GM21390 (cell line): ENCODE data around the gene EIF3L.
A peak's percentile ranks its signal among the peaks of the same experiment; 100 is the strongest.

Source experiments
- ATAC-seq: cut with Tn5 transposase; IDR thresholded peaks from one replicate; pipeline ENCODE4 v1.9.1; 2021; ENCODE audit not compliant: unreplicated experiment

Gene EIF3L

DNA sequence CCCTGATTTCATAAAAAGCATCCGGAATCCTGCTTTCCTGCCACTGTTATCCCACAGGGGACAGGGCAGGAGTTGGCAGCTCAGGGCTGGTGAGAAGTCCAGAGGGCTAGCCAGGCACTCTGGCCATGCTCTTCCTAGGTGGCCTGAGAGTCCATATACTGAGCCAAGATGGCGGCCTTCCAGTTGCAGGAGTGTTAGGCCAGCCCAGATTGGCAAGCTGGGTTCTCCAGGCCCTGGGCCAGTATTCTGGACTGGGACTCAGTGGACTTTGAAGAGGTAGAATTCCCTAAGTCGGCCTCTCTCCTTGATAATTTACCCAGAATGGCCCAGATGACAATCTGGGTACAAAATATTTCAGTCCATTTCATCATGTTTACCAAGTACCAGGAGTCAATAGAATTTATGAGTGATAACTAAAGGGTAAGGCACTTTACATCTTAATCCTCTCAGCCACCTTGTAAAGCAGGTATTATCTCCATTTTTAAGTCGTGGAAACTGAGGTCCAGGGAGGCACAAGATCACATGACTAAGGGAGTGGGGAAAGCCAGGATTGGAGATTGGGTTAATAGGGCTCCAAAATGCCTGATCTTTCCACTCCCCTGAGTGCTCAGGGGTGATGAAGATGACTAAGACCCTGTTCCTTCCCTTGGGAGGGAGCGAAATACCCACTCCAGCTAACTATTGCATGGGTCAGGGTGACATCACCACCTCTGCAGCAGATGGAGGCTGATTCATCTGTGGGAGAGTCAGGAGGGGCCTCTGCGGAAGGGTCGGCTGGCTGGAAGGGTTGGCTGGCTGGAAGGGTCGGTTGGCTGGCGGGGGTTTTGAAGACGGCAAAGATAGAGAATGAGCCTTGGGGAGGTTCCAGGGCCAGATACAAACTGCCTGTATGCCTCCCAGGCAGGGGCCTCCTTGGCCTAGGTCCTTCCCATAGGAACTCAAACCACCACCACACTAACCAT, 55.6 kb downstream of the EIF3L start:
- ATAC-seq, result no peak

DNA sequence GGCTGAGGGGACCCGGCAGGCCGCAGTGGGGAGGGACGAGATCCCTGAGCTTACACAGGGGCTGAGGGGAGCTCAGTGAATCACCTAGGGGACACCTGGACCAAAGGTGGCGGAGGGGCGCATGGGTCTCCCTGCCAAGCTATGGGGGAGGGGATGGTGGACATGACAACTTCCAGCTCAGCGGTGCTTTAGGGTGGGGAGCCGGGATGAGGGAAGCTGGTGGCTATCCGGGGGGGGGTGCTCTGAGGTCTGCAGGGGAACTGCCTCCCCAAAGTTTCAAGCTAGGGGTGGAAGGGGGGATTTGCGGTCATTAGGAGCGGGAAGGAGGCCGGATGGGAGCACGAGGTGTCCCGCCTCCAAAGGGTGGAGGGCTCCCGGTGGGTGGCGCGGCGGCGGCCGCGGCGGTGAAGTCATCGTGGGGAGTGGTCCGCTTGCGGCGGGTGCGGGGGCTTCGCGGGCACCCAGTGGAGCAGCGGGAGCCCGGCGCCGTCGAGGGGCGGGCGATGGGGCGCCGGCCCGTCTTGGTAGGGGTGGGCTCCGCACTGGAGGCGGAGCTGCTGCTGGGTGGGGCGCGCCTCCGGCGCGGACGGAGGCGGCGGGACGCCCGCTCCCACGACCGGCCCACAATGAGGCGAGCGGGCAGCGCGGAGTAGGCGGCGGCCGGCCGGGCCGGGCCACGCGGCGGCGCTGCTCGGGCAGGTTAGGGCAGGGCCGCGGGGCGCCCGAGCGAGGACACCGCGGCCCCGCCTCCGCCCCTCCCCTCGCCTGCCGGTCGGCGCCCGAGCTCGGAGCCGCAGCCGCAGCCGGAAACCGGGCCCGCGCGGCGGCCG, 56.5 kb downstream of the EIF3L start, which contains the start of gene MICALL1:
Gene MICALL1, plus strand, starts transcription at position 764 of the 830 bp plus-strand sequence. CDS start 126 bp downstream, outside the sequence.
- peak; percentile 76 for ATAC-seq

DNA sequence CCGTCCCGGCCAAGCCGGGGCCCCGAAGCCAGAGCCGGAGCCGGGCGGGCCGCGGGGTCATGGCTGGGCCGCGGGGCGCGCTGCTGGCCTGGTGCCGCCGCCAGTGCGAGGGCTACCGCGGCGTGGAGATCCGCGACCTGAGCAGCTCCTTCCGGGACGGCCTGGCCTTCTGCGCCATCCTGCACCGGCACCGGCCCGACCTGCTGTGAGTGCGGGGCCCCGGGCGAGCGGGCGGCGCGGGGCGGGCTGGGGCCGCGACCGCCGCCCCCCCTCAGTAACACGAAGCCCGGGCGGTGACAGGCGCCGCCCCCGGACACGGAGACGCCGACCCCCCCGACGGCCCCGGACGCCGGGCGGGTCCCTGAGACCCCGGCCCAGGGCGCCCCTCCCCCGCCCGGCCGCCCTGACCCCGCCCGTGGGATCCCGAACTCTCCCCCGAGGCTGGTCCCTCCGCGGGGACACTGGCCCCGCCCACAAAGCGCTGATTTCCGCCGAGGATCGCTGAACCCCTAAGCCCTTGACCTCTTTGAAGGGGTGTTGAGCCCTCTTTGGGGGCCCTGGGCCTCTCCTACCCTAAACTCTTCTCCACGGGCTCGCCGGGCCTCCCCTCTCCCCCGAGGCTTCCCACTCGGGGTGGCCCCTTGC, 57.3 kb downstream of the EIF3L start:
- ATAC-seq, result peak; percentile 34

DNA sequence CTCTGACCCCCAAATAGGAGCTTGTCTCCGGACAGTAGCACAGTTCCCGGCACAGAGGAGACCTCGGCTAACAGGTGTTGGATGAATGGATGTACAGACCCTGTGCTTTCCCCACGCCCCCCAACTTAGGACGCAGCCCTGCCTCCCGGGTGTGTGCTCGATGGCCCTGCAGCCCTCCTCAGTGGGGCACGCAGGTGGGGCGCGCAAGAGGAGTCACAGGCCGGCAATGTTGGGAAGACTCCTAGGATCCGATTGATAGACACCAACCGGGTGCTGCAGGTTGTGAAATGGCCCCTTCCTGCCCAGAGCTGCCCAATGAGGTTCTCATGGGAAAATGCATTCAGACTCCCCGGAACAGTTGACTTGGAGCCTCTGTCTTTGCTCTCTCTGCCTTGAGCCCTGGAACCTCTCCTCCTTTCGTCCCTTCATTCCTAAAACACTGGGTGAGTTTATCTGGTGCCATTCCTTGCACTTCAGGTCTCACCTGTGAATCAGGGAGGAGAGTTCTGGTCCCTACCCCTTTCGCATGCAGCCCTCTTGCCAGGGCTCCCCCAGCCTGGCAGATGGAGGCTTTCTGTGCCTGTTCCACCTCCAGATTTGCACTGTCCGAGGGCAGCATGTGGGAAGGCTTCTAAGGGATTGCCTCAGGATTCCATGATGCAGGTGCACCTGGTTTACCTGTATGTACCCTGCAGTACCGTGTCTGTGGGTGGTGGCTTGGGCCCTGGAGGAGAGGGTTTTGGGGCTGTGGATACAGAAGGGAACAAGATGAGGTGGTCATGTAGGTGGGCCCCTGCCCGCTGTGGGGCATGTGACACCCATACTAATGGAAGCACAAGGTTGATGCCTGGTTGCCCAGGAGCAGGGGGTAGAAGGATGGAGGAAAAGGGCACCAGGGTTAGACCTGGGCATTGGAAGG, 58.1 kb downstream of the EIF3L start:
- ATAC-seq, result no peak

DNA sequence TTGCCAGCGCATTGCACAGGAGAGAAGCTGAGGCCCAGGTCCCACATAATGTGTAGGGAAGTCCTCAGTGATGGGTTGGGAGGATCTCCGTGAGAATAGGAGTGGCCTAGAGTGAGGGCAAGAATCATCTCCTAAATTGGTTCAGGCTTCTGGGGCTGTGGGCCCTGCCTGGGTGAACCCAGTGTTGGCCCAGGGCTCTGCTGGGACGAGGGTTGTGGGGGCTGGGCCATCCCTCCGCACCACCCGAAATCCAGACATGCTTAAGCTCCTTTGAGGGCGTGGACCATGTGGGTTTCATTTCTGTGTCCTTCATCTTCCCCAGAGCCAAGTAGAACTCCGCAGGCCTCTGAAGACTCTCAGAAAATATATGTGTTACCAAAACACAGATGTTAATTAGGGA, 60.5 kb downstream of the EIF3L start:
- ATAC-seq, result no peak

DNA sequence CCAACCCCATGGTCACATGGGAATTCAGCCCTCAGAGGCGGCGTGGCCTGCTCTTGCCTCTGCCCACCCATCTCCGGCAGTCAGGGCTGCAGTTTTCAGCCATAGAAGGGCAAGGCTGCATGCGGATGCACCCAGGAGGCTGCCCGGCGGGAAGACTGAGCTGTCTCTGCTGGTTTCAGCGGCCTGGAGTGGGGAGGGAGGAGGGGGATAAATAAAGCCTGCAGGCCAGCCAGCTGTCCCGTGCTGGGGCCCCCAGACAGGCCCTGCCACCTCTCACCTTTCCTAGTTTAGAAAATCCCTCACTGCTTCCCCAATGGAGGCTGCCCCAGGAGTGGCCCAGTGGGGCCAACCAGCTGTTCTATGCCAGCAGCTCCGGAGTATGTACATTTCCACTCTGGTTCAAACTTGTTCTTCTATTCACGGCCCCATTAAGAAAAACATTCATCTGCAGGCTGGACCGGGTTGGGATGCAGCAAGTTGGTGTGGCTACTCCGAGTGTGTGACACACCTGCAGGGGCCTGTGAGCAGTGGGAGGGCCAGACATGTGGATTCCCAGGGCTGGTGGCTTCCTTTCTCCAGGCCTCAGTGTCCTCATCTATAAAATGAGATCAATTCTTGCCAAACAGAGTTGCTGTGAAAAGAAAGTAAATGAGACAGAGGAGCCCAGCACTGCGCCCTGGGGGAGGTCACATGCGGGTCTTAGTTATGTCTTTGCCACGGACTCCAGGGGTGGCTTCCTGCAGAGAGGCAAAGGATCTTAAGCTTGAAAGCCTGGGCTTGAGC, 61.9 kb downstream of the EIF3L start:
- no peak for ATAC-seq

DNA sequence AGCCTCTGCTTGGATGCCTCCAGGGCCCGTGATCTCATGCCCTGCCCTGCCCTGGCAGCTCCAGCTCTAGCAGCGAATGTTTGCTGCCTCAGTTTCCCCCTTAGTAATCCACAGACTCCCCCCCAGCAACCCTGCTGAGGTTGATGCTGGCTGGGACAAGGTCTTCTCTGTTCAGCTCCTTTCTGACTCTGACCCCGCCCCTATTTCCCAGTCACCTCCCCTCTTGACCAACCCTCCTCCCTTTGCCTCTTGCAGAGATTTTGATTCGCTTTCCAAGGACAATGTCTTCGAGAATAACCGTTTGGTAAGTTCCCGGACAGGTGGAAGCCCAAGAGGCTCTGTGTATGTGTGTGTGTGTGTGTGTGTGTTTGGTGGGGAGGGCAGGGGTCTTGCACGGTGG, 62.5 kb downstream of the EIF3L start:
- no peak for ATAC-seq

DNA sequence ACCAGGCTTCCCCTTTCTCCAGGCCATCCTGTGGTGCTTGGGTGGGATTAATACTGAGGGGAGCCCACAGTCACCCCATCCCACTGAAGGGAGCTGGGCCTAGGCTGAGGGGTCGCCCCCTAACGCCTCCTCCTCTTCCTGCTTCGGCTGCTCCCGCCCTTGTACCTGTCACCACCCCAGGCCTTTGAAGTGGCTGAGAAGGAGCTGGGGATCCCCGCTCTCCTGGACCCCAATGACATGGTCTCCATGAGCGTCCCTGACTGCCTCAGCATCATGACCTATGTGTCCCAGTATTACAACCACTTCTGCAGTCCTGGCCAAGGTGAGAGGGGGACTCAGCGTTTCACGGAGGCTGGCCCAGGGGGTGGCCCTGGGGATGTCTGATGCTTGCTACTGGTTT, 63.0 kb downstream of the EIF3L start:
- no peak for ATAC-seq

DNA sequence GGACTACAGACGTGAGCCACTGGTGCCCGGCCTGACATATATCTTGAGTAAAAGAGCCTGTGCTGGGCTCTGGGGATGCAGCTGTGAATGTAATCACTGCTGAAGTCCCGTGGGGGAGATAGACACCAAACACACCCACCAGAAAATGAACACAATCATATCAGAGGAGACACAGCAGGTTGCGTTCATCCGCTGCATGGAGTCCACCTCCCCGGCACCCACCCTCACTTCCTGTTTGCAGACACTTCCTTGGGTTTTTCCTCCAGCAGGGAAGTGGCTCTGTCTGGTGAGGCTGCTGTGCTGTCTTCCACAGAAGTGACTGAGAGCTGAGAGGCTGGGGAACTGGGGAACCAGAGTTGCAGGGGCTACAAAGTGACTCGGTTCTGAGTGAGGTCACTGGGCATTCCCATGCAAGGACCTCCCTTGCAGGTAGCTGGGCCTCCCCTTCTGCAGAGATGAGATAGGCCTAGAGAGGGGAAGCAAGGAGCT, 64.1 kb downstream of the EIF3L start:
- no peak for ATAC-seq

DNA sequence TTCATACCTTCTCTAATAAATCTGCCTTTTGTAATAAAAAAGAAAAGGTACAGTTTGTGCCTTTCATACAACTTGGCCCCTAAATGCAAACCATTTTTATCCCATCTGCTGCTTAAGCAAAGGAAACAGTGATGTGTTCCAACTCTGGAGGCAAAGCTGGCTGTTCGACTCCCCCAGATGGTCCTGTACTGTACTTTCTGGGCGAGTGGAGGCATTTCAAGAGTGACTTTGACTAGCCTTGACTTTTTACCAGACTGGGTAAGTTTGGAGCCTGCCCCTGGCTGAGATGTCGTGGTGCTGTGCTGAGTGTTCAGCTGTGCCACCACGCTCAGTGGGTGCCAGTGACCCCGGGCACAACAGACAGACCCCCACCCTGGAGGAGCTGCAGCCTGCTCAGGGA, 67.1 kb downstream of the EIF3L start:
- ATAC-seq, result no peak

DNA sequence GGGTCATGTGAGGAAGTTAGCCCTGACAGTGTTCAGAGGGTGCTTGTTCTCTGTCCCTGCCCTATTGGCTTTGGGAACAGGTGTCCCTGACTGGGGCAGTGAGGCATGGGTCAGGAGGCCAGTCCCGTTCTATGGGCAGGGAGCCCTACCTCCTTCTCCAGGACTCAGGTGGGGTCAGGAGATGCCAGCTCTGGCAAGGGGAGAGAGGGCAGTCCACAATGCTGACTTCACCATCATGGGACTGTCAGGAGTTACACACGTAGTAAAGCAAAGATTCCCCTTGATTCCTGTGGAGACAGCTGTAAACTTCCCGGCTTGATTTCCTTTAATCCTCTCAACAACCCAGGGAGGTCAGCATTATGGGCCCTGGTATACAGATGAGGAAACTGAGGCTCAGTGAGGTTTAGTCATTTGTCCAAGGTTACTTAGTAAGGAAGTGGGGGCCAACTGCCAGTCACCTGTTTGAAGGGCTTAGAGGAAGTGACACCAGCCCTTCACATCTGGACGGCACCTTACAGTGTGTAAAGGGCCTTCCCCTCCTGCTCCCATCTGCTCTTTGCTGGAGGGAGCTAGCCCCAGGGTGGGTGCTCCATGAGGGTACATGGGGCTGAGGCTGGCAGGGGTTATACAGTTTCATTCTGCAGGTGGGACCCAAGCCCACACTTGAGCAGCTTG, 68.8 kb downstream of the EIF3L start:
- ATAC-seq, result no peak

DNA sequence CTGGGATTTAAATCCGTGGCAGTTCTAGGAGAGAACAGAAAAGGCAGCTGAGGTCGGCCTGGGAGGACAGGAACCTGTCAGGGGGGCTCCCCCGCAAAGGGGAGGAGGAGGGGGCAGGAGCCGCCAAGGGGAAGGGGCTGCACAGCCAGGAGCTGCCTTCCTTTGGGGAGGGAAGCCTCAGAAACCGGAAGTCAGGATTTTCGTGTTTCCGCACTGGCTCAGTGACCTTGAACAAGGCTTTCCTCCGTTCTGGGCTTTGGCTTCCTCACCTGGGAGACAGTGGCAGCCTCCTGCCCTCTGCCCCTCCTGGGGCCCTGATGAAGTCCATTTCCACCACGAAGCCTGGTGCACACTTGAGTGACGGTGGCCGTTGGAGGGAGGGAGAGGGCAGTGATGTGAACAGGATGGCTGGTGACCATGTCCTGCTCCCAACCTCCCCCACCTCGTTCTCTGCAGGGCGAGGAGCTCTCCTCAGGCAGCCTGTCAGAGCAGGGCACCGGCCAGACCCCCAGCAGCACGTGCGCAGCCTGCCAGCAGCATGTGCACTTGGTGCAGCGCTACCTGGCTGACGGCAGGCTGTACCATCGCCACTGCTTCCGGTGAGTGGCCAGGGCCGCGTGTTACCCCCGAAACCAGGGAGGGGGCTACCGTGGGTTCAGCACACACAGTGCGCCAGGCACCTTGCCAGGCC, 69.5 kb downstream of the EIF3L start:
- ATAC-seq, result no peak

DNA sequence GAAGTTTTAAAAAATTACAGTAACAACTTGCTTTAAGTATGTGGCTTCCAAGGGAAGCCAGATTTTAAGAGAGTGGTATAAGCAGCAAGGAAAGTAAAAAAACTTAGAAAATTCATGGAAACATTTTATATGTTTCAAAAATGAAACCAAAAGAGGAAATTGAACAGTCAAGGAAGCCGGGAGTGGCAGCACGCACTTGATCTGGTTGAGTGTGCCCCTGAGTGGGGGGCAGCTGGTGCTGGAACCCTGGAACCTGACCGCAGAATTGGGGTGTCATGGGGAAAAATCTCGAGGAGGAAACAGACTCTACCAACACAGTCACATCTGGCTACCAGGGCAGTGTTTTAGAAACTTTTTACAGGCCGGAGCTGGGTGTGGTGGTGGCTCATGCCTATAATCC, 70.9 kb downstream of the EIF3L start:
- no peak for ATAC-seq

DNA sequence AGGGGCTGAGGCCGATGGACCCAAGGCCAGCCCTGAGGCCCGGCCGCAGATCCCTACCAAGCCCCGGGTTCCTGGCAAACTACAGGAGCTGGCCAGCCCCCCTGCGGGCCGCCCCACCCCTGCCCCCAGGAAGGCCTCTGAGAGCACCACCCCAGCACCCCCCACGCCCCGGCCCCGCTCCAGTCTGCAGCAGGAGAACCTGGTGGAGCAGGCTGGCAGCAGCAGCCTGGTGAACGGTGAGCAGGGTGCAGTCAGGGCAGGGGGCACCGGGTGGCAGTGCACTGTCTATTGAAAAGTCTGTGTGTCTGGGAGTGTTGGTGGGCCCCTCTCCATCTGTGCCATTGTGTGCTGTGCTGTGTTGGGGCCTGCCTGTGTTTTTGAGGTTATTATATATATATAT, 73.0 kb downstream of the EIF3L start:
- no peak for ATAC-seq

DNA sequence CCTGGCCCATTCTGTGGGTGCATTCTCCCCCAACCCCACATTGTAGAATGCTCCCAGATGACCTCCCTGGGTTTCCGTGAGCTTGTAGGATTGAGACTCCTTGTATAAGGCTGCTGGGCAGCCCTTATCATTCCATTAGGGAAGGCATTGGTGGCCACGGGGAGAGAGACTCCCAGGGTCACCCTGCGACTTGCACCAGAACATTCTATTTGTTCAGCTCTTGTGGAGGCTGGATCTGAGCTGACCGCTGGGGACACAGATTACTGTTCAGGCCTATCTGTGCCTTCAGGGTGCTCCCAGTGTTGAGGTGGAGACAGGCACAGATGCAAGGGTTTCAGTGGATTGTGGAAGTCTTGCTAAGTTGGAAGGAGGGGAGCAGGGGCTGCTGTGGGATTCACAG, 74.7 kb downstream of the EIF3L start:
- ATAC-seq, result no peak

DNA sequence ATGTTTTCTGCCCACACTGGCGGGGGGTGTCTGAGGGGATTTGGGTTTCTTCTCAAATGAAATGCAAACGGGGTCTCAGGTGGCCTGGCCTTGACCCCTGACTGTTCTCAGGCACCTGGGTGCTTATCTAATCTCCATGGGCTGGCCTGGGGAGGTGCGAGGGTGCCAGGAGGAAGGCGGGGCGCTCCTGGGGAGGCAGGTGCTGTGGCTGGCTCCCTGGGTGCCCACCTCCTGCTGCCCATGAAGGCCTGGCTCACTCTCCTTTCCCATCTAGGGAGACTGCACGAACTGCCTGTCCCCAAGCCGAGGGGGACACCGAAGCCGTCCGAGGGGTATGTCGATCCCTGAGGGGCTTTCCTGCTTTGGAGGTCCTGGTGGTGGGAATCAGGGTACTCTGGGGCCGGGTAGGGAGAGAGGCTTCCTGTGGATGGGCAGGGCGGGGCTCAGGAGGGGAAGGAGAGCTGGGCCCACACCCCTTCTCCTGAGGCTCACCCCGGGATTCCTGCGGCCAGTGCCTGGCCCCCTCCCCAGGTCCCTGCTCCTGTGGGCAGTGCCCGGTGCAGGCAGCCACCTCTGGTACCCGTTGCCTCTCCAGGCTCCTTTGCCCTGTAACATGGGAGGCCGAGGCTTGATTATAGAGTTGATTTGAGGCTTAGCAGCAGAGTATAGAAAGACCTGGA, 75.3 kb downstream of the EIF3L start:
- ATAC-seq, result no peak

DNA sequence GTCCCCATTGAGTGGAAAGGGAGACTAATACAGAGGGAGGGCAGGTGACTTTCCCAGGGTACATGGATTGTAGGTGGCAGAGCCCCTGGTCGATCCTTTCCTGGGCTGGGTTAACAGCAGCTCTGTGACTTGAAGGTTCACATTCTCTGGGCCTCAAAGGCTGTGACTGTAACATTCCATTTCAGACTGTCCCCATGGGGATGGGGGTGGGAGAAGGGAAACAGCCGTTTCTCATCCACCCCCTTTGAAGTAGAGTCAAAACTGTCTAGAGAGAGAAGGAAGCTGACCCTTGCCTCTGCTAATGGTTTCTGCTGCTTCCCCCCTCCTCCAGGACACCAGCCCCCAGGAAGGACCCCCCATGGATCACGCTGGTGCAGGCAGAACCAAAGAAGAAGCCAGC, 76.1 kb downstream of the EIF3L start:
- ATAC-seq, result no peak

DNA sequence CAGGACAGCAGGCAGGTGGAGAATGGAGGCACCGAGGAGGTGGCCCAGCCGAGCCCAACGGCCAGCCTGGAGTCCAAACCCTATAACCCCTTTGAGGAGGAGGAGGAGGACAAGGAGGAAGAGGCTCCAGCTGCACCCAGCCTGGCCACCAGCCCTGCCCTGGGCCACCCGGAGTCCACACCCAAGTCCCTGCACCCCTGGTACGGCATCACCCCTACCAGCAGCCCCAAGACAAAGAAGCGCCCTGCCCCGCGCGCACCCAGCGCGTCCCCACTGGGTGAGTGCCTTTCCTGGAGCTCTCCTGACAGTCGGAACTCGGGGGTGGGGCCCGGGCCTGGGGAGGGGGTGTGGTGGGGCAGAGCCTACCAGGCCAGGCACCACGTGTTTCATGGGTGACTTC, 76.5 kb downstream of the EIF3L start:
- no peak for ATAC-seq
